HepG2 (cell line): ENCODE results near the gene MIPEP.

Source experiments
- CENPX ChIP-seq: sonication (generic); formaldehyde crosslinking; IDR thresholded peaks from 2 replicates; pipeline ENCODE4 v1.9.0; 2021; ENCODE audit warnings: mild to moderate bottlenecking, missing genetic modification reagents, moderate library complexity
- CTCF ChIP-seq: sonication (generic); formaldehyde crosslinking; IDR thresholded peaks from 2 replicates; pipeline ENCODE4 v1.5.0; 2020; ENCODE audit warnings: mild to moderate bottlenecking, missing genetic modification reagents, moderate library complexity
- NFRKB ChIP-seq: fragments of 450-650 bp; IDR thresholded peaks from 2 replicates; pipeline ENCODE4 v1.6.1; 2017
- POLR2A ChIP-seq, 2 experiments: IDR thresholded peaks; 2 replicates each; pipeline ENCODE4 v1.6.1; 2011; ENCODE audit warnings: low read depth in 2 of 2, low read length in 2 of 2, mild to moderate bottlenecking in 1 of 2, moderate library complexity in 1 of 2; ENCODE audit not compliant: insufficient read depth in 1 of 2
- POLR2AphosphoS2 ChIP-seq: IDR thresholded peaks from 2 replicates; pipeline ENCODE4 v1.6.1; 2011; ENCODE audit warnings: low read depth, low read length, improper control_type of control experiment
- SNRNP70 ChIP-seq: fragments of 200-400 bp; formaldehyde crosslinking; IDR thresholded peaks from 2 replicates; pipeline ENCODE4 v1.6.1; 2017; ENCODE audit warnings: mild to moderate bottlenecking, low read depth, low read length, moderate library complexity
- SRF ChIP-seq: IDR thresholded peaks from 2 replicates; pipeline ENCODE4 v1.6.1; 2011; ENCODE audit warnings: mild to moderate bottlenecking, low read depth, low read length, moderate library complexity
- TFE3 ChIP-seq: IDR thresholded peaks from 2 replicates; pipeline ENCODE4 v1.6.1; 2016
- U2AF2 ChIP-seq: fragments of 200-400 bp; formaldehyde crosslinking; IDR thresholded peaks from 2 replicates; pipeline ENCODE4 v1.6.1; 2017; ENCODE audit warnings: low read depth, mild to moderate bottlenecking, low read length

- TF ChIP-seq CENPX (CRISPR knock-in tag) (no peak), SNRNP70 (no peak), CTCF (CRISPR knock-in tag) (no peak), POLR2A (IDR thresholded peaks at IDR 0.05; ENCODE audit: insufficient read depth in 1 of 2, low read depth in 2 of 2, low read length in 2 of 2) (no peak), POLR2AphosphoS2 (no peak), SRF (no peak), U2AF2 (no peak), NFRKB (no peak), TFE3 (no peak)
Observed at GRCh38 chr13:23805122-23805521, 84.1 kb downstream of the MIPEP start.
